Stomach (tissue), 9 donors: Measurements from ENCODE around the gene GPRC5C. TPM values are rescaled to one million over a fixed set of nuclear protein-coding genes. Genes with fewer than 3 reads are reported as not detected.
"Not testable (repeated sequence)": the region's sequence is repeated elsewhere in the genome, so short reads cannot be mapped to it uniquely, and the experiment has no call there.

Experiments
- DNase-seq, 2 donors: peaks; one replicate each; pipeline versions ENCODE4 v3.0.0 to v3.0.0-alpha.2; 2013 to 2019
- H3K27ac ChIP-seq, 5 donors: fragments of 200-600 bp in 4 of 5; sonication (generic) in 4 of 5; one replicate each; pipeline ENCODE4 v1.5.1; 2013 to 2019; ENCODE audit warnings: mild to moderate bottlenecking in 1 of 5, moderate library complexity in 1 of 5
- H3K27me3 ChIP-seq, 3 donors: fragments of 200-600 bp; sonication (generic); one replicate each; pipeline ENCODE4 v1.5.1; 2017 to 2019; ENCODE audit warnings: mixed run types in 1 of 3
- H3K36me3 ChIP-seq, 4 donors: fragments of 200-600 bp; sonication (generic); 1 replicate in 3 of 4; 2 replicates in 1 of 4; pipeline ENCODE4 v1.5.1; 2016 to 2019
- H3K4me1 ChIP-seq, 4 donors: fragments of 200-600 bp; sonication (generic); one replicate each; pipeline ENCODE4 v1.5.1; 2016 to 2019
- H3K4me3 ChIP-seq, 4 donors: fragments of 200-600 bp; sonication (generic) in 3 of 4; one replicate each; pipeline ENCODE4 v1.5.1; 2016 to 2019; ENCODE audit warnings: mild to moderate bottlenecking in 1 of 4
- H3K9me3 ChIP-seq, 4 donors: fragments of 200-600 bp; sonication (generic); one replicate each; pipeline ENCODE4 v1.5.1; 2016 to 2019
- EP300 ChIP-seq: sonication (generic); formaldehyde crosslinking; IDR thresholded peaks from one replicate; pipeline ENCODE4 v1.6.1; 2017; ENCODE audit warnings: antibody characterized with exemption
- POLR2A ChIP-seq, 4 donors: fragments of 450-650 bp; IDR thresholded peaks; one replicate each; pipeline ENCODE4 v1.6.1; 2016; ENCODE audit warnings: antibody characterized with exemption in 4 of 4, control low read depth in 2 of 4, mild to moderate bottlenecking in 1 of 4, moderate library complexity in 1 of 4
- POLR2AphosphoS5 ChIP-seq, 3 donors: sonication (generic); formaldehyde crosslinking; IDR thresholded peaks; one replicate each; pipeline ENCODE4 v1.6.1; 2016; ENCODE audit warnings: antibody characterized with exemption in 3 of 3
- WGBS, 5 donors: extraction: QIAGEN DNeasy Blood & Tissue Kit in 3 of 5; methylation state at CpG; one replicate each; pipeline versions ENCODE4 v1.1.5 to v1.1.7; 2013 to 2018; 5-methylcytosine and 5-hydroxymethylcytosine counted together
- intact Hi-C: fragments of 100-400 bp; cut with DNase I; formaldehyde crosslinking; loops from one replicate; pipeline ENCODE4 v1.15.1; 2023; ENCODE audit warnings: low total_unique reads
- polyA plus RNA-seq, 3 donors: library from polyadenylated mRNA; stranded (reverse); fragments of 200-250 nt; gene quantifications; one replicate each; pipeline ENCODE4 v1.2.3, GENCODE V29; 2013
- total RNA-seq, 5 donors: library from RNA; depleted of rRNA; stranded (reverse); fragments of >200 nt; gene quantifications; one replicate each; pipeline versions ENCODE4 v1.1.0 to v1.2.3, GENCODE V29; 2014 to 2016
- TF ChIP-seq, protein P1 (sequence below), 7 experiments: fragments of 450-650 bp in 4 of 7; fragments of 200-600 bp in 3 of 7; sonication (generic) in 3 of 7; IDR thresholded peaks; one replicate each; pipeline ENCODE4 v1.5.1; 2016 to 2019; ENCODE audit warnings: antibody characterized with exemption in 7 of 7, control low read depth in 2 of 7, mild to moderate bottlenecking in 1 of 7
- donor health status: healthy with polysubstance abuse.
- donor health status: Bipolar disorder and iron deficiency.
- donor health status: healthy.

Gene GPRC5C
- total and polyA plus RNA-seq, 8 donors = 66.5 to 321 (median 129) TPM

- DNase-seq = no peak
- intact Hi-C loops = no loop called here
- peak overlapping the region in 2 of 5 donors; percentile 10 to 33 for H3K27ac ChIP-seq
- no peak overlapping the region for H3K4me3 ChIP-seq
- TF ChIP-seq, protein P1, sequence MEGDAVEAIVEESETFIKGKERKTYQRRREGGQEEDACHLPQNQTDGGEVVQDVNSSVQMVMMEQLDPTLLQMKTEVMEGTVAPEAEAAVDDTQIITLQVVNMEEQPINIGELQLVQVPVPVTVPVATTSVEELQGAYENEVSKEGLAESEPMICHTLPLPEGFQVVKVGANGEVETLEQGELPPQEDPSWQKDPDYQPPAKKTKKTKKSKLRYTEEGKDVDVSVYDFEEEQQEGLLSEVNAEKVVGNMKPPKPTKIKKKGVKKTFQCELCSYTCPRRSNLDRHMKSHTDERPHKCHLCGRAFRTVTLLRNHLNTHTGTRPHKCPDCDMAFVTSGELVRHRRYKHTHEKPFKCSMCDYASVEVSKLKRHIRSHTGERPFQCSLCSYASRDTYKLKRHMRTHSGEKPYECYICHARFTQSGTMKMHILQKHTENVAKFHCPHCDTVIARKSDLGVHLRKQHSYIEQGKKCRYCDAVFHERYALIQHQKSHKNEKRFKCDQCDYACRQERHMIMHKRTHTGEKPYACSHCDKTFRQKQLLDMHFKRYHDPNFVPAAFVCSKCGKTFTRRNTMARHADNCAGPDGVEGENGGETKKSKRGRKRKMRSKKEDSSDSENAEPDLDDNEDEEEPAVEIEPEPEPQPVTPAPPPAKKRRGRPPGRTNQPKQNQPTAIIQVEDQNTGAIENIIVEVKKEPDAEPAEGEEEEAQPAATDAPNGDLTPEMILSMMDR (IDR thresholded peaks at IDR 0.05) = no peak
- TF ChIP-seq POLR2AphosphoS5 (IDR thresholded peaks at IDR 0.05) = no peak
- TF ChIP-seq EP300 = no peak
- H3K9me3 ChIP-seq = no peaks in the 10 kb centered on the region
- WGBS, 5 donors = 52 to 80% (median 79%) methylated on average over 3 to 7 of the region's 7 CpGs
- H3K4me1 ChIP-seq = peaks cover 20 to 29% (median 27%) of the 10 kb centered on the region in 4 donors
- peaks cover 0 to 10% (median 0%) of the 10 kb centered on the region in 3 donors for H3K27me3 ChIP-seq
- no peaks in the 10 kb centered on the region for H3K36me3 ChIP-seq
Measured at GRCh38 chr17:74404218-74404617, 27.7 kb upstream of the GPRC5C start.

- H3K9me3 ChIP-seq = no peaks in the 10 kb centered on the region
- H3K36me3 ChIP-seq = no peaks in the 10 kb centered on the region
- intact Hi-C loops = no loop called here
- TF ChIP-seq POLR2AphosphoS5 (IDR thresholded peaks at IDR 0.05) (no peak), POLR2A (IDR thresholded peaks at IDR 0.05) (no peak)
- DNase-seq = no peak
- H3K4me3 ChIP-seq = no peak overlapping the region
- 48 to 65% (median 55%) methylated on average over 6 of the region's 6 CpGs for WGBS, 5 donors
- peaks cover 26 to 35% (median 33%) of the 10 kb centered on the region in 4 donors for H3K4me1 ChIP-seq
- peaks cover 0 to 10% (median 0%) of the 10 kb centered on the region in 3 donors for H3K27me3 ChIP-seq
- peak overlapping the region in 2 of 5 donors; percentile 15 to 80 for H3K27ac ChIP-seq
Measured at GRCh38 chr17:74404789-74405188, 27.1 kb upstream of the GPRC5C start.

GRCh38 chr17:74405311-74405710 lies 26.6 kb upstream of the GPRC5C start:
- H3K36me3 ChIP-seq, intact Hi-C loops, DNase-seq, H3K9me3 ChIP-seq, H3K4me3 ChIP-seq: not testable (repeated sequence)
- peaks cover 0 to 10% (median 0%) of the 10 kb centered on the region in 3 donors for H3K27me3 ChIP-seq
- peaks cover 31 to 40% (median 37%) of the 10 kb centered on the region in 4 donors for H3K4me1 ChIP-seq
- 91 to 100% (median 92%) methylated on average over 5 of the region's 5 CpGs for WGBS, 5 donors
- peak overlapping the region in 1 of 5 donors; percentile 80 for H3K27ac ChIP-seq

DNA sequence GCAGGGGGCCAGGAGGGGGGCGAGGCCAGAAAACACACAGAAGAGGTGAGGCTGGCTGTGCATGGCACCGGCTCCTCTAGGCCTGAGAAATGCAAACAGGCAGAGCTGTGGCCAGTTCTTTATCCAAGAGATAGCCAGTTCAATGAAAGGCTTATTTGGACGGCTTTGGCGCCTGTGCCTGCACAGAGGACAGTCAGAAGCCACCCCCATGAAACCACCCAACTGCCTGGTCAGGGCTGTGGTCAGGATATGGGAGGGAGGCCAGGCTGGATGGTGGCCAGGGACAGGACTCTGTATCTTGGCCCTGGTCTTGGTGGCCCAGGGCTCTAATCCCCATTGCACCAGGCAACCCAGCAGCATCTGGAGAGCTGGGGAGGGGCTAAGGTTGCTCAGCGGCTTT lies 24.5 kb upstream of the GPRC5C start:
- DNase-seq = peak in 1 of 2 donors; percentile 93
- intact Hi-C loops = no loop called here
- no peaks in the 10 kb centered on the region for H3K36me3 ChIP-seq
- H3K4me3 ChIP-seq = no peak overlapping the region
- WGBS, 5 donors = 30 to 72% (median 43%) methylated on average over 5 of the region's 5 CpGs
- H3K27me3 ChIP-seq = peaks cover 0 to 10% (median 0%) of the 10 kb centered on the region in 3 donors
- H3K9me3 ChIP-seq = no peaks in the 10 kb centered on the region
- TF ChIP-seq, protein P1 (IDR thresholded peaks at IDR 0.05) = no peak
- peak in 2 of 3 donors; percentile 80 to 84 for TF ChIP-seq POLR2AphosphoS5 (IDR thresholded peaks at IDR 0.05)
- peaks cover 32 to 43% (median 37%) of the 10 kb centered on the region in 4 donors for H3K4me1 ChIP-seq
- H3K27ac ChIP-seq = peak overlapping the region; percentile 64 to 85 (median 80)

DNA sequence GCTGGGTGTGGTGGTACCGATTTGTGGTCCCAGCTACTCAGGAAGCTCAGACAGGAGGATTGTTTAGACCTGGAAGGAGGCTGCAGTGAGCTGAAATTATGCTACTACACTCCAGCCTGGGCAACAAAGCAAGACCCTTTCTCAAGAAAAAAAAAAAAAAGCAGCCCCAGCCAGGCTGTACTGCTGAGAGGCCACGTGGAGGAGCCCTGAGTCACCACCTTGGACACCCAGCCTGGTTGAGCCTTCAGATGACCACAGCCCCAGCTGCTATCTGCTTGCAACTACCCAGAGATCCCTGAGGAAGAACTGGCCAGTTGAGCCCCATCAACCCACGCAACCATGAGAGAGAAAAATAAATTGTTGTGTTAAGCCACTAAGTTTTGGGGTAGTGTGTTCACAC lies 23.6 kb upstream of the GPRC5C start:
- intact Hi-C loops = no loop called here
- peaks cover 0 to 10% (median 0%) of the 10 kb centered on the region in 3 donors for H3K27me3 ChIP-seq
- DNase-seq = peak; percentile 59 to 65
- peaks cover 32 to 43% (median 37%) of the 10 kb centered on the region in 4 donors for H3K4me1 ChIP-seq
- no peaks in the 10 kb centered on the region for H3K36me3 ChIP-seq
- WGBS, 5 donors = 36 to 46% (median 38%) methylated on average over 3 of the region's 3 CpGs
- H3K9me3 ChIP-seq = no peaks in the 10 kb centered on the region
- TF ChIP-seq, protein P1 (IDR thresholded peaks at IDR 0.05) = peak in 1 of 7 experiments; percentile 7
- TF ChIP-seq POLR2AphosphoS5 (IDR thresholded peaks at IDR 0.05) = no peak
- no peak overlapping the region for H3K4me3 ChIP-seq
- peak overlapping the region; percentile 64 to 85 (median 80) for H3K27ac ChIP-seq
